Esophagus muscularis mucosa (tissue), 4 donors: Measurements from ENCODE around the gene SPI1.

Experiments used
- CTCF ChIP-seq, 3 experiments: fragments of 200-600 bp in 2 of 3; fragments of 450-650 bp in 1 of 3; sonication (generic) in 2 of 3; IDR thresholded peaks; one replicate each; pipeline ENCODE4 v1.5.1; 2017 to 2019; ENCODE audit warnings: antibody characterized with exemption in 3 of 3, mild to moderate bottlenecking in 2 of 3, moderate library complexity in 1 of 3
- EP300 ChIP-seq: sonication (generic); formaldehyde crosslinking; IDR thresholded peaks from one replicate; pipeline ENCODE4 v1.6.1; 2017; ENCODE audit warnings: antibody characterized with exemption
- POLR2A ChIP-seq: fragments of 450-650 bp; IDR thresholded peaks from one replicate; pipeline ENCODE4 v1.6.1; 2017; ENCODE audit warnings: antibody characterized with exemption, moderate library complexity, mild to moderate bottlenecking, low read depth
- POLR2AphosphoS5 ChIP-seq, 2 donors: sonication (generic); formaldehyde crosslinking; IDR thresholded peaks; one replicate each; pipeline ENCODE4 v1.6.1; 2017; ENCODE audit warnings: antibody characterized with exemption in 2 of 2

DNA sequence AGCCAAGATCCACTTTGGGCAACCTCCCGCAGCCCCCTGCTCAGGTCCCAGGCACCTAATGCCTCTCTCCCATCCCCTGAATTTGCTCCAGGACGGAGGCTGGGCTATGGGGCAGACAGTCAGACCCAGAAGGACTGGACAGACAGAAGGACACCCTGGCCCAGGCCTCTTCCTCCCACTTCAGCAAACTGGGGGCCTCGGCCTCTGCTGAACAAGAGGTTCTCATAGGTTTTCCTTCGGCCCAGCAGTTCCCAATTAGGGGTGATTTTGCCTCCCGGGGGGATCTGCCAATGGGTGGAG lies 3.7 kb downstream of the SPI1 start:
- no peak for TF ChIP-seq CTCF (IDR thresholded peaks at IDR 0.05)
- TF ChIP-seq EP300 = no peak
- no peak for TF ChIP-seq POLR2AphosphoS5 (IDR thresholded peaks at IDR 0.05)
- no peak for TF ChIP-seq POLR2A
